Stimulated activated CD4-positive, alpha-beta T cell treated with anti-CD3 and anti-CD28 coated beads, Interleukin-4, amount 100 ng/mL, for 1 hour (primary cell): ENCODE data around the gene SPON1.
"Not testable (repeated sequence)": the region's sequence is repeated elsewhere in the genome, so short reads cannot be mapped to it uniquely, and the experiment has no call there.

ENCODE experiments used
- DNase-seq: peaks from one replicate; pipeline ENCODE4 v3.0.0-alpha.2; 2020

The SPON1 gene

GRCh38 chr11:14090631-14091030 is 128.1 kb downstream of the SPON1 start:
- DNase-seq = not testable (repeated sequence)

- DNase-seq = no peak
Observed at GRCh38 chr11:14093065-14093464, 130.5 kb downstream of the SPON1 start.

DNA sequence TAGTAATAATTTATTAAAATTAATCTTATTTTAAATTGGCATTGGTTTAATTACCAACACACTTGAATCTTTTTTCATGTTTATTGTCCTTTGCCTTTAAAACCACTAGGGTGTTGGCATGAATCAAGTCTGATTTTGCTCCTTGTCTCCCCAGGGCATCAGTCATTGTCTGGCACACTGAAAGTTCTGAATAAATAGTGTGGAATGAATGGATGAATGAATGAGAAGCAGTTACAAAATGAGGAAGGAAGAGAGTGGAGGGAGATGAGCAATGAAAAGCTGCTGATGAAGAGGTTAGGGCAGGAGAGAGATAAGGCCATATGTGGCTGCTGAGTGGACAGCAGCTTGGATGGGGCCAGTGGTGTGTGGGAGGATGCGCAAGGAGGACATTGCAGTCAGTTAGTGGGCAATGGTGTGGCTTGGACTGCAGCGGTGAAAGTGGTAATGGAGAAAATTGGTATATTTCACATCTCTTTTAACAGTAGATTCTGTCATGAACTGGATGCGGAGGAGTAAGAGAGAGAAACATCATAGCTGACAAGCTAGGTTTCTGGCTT is 132.0 kb downstream of the SPON1 start:
- DNase-seq = no peak

DNA sequence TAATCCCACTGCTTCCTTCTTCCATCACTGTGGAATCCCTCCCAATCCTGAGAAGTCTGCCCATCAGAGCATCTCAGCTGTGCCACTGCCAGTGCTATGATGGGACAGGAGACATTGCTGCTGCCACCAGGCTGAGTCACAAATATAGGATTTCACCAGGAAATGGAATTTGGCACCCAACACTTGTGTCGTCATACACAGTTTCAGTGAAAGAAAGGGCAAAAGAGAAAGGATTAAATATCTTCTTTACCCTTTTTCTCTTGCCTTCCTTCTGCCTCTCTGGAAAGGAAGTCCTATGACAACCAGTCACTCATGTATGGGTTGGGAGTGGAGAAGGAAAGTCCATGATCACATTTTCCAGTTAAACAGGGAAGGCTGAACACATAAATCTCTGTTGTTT is 133.4 kb downstream of the SPON1 start:
- no peak for DNase-seq

DNA sequence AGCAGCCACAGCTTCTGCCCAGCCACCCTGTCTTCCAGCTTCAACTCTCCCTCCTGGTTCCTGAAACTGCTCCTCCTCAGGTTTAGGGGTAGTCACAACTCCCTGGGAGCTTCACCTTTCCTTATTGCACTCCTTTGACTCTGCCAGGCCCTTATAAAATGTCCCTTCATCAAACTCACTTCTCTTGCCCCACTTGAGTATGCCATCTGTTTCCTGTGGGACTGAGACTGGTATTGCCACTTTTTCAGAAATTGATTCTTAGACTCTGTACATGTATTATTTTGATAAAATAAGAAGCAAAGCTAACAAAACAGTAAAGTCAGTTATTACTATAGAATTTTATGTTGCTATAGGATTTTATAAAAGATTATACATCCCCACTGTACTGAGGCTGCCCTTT is 134.1 kb downstream of the SPON1 start:
- no peak for DNase-seq

GRCh38 chr11:14101388-14101787 is 138.9 kb downstream of the SPON1 start:
- DNase-seq = no peak

DNA sequence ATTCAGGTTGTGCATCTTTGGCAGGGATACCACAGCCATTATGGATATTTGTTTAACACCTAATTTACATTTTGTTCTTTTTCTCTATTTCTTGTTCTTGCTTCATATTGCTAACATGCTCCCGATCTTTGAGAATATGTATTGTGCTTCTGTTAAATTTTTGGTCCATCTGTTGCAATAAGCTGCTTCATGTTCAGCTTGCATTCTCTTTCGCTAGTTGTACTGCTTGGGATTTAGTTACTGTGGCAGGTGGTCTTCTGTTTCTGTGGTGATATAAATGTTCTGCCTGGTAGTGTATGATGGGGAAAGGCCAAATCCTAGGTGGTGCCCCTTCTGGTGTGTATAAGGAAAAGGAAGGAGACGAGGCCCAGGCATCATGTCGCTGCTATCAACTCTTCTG is 140.2 kb downstream of the SPON1 start:
- no peak for DNase-seq

DNA sequence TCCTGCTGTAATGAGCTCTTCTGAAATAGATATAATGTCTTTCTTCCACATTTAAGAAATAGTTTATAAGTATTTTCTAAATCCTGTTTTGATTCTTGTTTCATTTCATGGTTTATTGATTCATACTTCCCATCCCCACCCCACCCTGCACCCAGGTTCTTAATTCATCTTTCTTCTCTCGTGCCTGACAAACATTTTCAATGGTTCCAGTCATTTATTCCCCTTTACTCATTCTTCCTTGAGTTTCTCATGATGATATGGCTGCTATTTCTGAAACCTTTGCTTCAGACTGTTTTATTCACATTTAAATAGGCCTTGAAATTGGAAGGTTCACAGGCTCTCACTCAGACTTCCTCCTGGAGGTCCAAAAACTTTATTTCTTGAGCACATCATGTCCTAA is 142.9 kb downstream of the SPON1 start:
- no peak for DNase-seq

DNA sequence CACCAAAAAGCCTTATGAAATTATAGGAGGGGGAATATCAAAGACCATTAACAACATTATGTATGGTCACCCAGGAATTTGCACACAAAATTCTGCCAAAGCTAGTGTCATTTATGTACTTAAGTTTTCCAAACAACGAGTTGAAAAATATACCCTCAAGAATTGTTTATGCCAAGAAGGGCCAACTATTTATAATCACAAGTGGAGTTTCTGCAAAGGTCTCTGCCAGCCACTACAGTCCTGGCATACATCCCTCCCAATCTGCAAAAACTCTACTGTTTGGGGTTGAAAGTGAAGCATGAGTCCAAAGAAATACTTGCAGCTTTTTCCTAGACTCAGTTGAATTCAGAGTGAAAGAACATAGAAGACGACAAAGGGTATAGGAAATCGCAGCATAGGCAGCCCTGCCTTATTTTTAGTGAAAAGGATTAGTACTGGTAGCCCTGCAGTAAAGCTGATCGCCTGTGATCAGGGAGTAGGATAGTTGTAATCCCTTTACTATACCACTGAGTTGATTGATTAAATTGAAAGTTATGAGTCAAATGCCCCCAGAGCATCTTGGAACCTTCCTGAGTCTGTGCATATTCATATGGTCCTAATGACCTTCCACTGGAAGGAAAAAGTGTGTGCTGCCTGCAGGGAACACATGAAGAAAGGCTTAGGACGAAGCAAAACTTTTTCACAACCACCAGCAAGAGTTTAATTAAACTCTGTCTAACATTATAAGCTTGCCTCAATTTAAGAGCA is 144.0 kb downstream of the SPON1 start:
- DNase-seq = no peak

- no peak for DNase-seq
Observed at GRCh38 chr11:14107050-14107430, 144.5 kb downstream of the SPON1 start.

- DNase-seq = no peak
Observed at GRCh38 chr11:14109742-14110141, 147.2 kb downstream of the SPON1 start.

DNA sequence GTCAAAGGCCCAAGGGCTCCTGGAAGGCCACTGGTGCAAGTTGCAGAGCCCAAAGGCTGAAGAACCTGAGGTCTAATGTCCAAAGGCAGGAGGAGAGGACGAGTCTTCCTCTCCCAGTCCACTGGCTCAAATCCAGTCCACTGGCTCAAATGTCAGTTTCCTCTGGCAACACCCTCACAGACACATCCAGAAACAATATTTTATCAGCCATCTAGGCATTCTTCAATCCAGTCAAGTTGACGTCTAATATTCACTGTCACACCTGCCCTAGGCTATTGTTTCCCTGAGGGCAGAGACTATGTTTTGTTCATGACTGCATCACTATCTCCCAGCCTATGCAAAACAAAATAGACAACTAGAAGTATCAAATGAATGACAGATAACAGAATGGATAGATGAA is 148.1 kb downstream of the SPON1 start:
- no peak for DNase-seq

- no peak for DNase-seq
Observed at GRCh38 chr11:14111496-14111895, 149.0 kb downstream of the SPON1 start.

DNA sequence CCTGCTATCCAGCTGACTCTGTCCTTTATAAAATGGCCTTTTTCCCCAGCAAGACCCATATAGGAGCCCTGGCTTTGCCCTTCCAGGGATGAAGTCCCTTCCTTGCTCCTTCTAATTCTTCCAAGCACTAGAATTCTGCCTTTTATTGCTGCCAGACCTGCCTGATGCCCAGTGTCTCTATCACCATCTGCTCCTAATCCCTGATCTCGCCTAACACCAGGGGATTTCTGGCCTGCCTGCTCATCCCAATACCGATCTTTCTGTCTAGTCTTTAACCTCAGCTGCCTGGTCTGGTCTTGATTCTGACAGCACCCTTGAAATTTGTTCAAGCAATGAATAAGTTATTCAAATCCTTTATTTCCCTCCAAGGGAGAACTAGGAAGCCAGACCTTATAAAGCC is 150.2 kb downstream of the SPON1 start:
- DNase-seq = no peak

- DNase-seq = no peak
Observed at GRCh38 chr11:14114269-14114668, 151.7 kb downstream of the SPON1 start.

DNA sequence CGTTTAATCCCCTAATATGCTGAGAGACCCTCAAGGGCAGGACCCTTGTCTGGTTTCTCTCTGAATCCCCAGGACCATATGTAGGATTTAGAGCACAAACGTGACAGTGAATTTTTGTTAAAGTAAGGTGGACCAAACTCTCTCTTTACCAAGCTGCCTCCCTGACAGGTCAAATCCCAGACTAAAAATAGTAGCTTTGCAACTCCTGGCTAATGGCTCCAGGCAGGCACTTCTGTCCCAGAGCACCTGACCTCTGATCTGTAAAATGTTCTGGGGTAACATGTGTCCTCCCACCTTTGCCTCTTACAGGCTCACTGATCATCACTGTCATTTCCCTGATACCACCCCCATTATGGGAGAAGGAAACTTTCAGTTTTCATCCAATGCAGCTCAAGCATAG is 152.3 kb downstream of the SPON1 start:
- DNase-seq = no peak

GRCh38 chr11:14117632-14118031 is 155.1 kb downstream of the SPON1 start:
- DNase-seq = no peak

GRCh38 chr11:14118072-14118471 is 155.5 kb downstream of the SPON1 start:
- no peak for DNase-seq

DNA sequence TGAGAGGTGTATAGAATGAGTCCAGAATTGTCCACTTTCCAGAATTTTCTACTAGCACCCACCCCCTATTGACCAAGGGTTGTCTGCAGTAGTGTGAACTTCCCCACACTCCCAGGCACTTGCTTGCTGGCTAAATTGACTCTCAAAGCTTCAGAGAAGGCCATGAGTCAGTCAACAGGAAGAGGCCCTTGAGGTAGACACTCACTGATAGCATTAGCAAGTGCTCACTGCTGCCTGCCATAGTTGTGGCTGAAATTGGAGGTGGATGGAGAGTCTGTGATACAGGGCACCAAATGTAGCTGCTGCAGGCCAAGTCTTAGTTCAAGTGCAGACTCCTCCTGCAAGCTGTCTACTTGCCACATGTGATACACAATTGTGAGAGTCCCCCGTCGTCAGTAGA is 156.8 kb downstream of the SPON1 start:
- DNase-seq = no peak

GRCh38 chr11:14124350-14124749 is 161.8 kb downstream of the SPON1 start:
- no peak for DNase-seq

- no peak for DNase-seq
Observed at GRCh38 chr11:14124886-14125285, 162.4 kb downstream of the SPON1 start.

- no peak for DNase-seq
Observed at GRCh38 chr11:14125529-14125928, 163.0 kb downstream of the SPON1 start.

DNA sequence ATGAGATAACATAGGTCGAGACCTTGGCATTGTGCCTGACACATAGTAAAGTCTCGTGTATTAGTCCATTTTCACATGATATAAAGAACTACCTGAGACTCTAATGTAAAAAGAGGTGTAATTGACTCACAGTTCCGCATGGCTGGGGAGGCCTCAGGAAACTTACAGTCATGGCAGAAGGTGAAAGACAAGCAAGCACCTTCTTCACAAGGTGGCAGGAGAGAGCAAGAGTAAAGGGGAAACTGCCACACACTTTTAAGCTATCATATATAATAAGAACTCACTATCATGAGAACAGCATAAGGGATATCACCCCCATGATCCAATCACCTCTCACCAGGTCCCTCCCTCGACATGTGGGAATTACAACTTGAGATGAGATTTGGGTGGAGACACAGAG is 165.2 kb downstream of the SPON1 start:
- no peak for DNase-seq

DNA sequence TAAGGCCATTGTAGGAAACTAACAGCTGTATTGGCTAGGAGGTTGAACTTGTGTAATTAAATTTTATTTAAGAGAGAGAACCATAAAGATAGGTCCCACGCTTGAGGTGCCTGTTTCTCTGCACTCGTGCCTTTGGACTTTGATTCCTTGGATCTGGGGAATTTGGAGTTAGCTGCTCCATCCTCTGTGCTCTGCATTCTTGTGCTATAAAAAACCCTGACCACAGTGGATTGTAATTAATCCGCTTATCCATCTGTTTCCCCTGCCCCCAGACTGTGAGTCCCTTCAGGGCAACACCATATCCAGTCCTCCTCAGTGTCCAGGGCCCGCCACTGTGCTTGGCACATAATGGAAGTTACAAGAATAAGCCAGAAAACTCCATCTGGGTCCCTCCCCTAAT is 169.8 kb downstream of the SPON1 start:
- no peak for DNase-seq

- no peak for DNase-seq
Observed at GRCh38 chr11:14133381-14133780, 170.9 kb downstream of the SPON1 start.
